ENCODE data around the gene NOS3. TPM values are rescaled to one million over a fixed set of nuclear protein-coding genes. Genes with fewer than 3 reads are reported as not detected.
"Not testable (repeated sequence)": the region's sequence is repeated elsewhere in the genome, so short reads cannot be mapped to it uniquely, and the experiment has no call there.

The NOS3 gene
- total RNA-seq, 1 donor from 2014 or later, result 15.1 TPM

- Histone ChIP-seq H3K4me3 (no peak overlapping the region), H3K27ac (no peak overlapping the region), H3K9me3 (no peaks in the 10 kb centered on the region), H3K27me3 (ENCODE audit: low read depth) (peaks cover 16% of the 10 kb centered on the region), H3K4me1 (peaks cover 17% of the 10 kb centered on the region), H3K36me3 (no peaks in the 10 kb centered on the region)
- intact Hi-C loops (cut with DNase I), result no loop called here
- no peak for DNase-seq
- no peak for TF ChIP-seq CTCF (IDR thresholded peaks at IDR 0.05)
- no peak for ATAC-seq
These were observed 32.4 kb downstream of the NOS3 start for GRCh38 chr7:151023232-151023631.

- H3K9me3 ChIP-seq, result no peaks in the 10 kb centered on the region
- no peak for TF ChIP-seq CTCF (IDR thresholded peaks at IDR 0.05)
- H3K27ac ChIP-seq, result no peak within 1 kb of the TSS
- H3K4me1 ChIP-seq, result peaks cover 16% of the 10 kb centered on the region
- no peak for DNase-seq
- ATAC-seq, result no peak
- peaks cover 3% of the 10 kb centered on the region for H3K27me3 ChIP-seq (ENCODE audit: low read depth)
- intact Hi-C loops (cut with DNase I), result no loop called here
- no peaks in the 10 kb centered on the region for H3K36me3 ChIP-seq
- no peak within 1 kb of the TSS for H3K4me3 ChIP-seq
These were observed 33.7 kb downstream of the NOS3 start, which contains the start of gene ATG9B for GRCh38 chr7:151024435-151025056. Gene ATG9B (minus strand): TSS chr7:151024494. CDS start chr7:151024423, 71 bp downstream.

GRCh38 chr7:151025924-151026671 is 35.3 kb downstream of the NOS3 start:
- Histone ChIP-seq H3K4me3 (no peak overlapping the region), H3K9me3 (no peaks in the 10 kb centered on the region), H3K4me1 (peaks cover 19% of the 10 kb centered on the region), H3K27ac (no peak overlapping the region), H3K36me3 (peaks cover 2% of the 10 kb centered on the region), H3K27me3 (ENCODE audit: low read depth) (no peaks in the 10 kb centered on the region)
- no peak for TF ChIP-seq CTCF (IDR thresholded peaks at IDR 0.05)
- no peak for ATAC-seq
- no peak for DNase-seq
- intact Hi-C loops (cut with DNase I), result no loop called here

GRCh38 chr7:151026771-151027727 is 36.2 kb downstream of the NOS3 start:
- intact Hi-C loops (cut with DNase I); H3K27me3 ChIP-seq (ENCODE audit: low read depth); H3K9me3 ChIP-seq; DNase-seq; ATAC-seq: not testable (repeated sequence)
- Histone ChIP-seq H3K36me3 (peaks cover 10% of the 10 kb centered on the region), H3K27ac (peak overlapping the region; percentile 87), H3K4me3 (peak overlapping the region; percentile 84), H3K4me1 (peaks cover 19% of the 10 kb centered on the region)

- intact Hi-C loops (cut with DNase I); DNase-seq; H3K27me3 ChIP-seq (ENCODE audit: low read depth); H3K9me3 ChIP-seq: not testable (repeated sequence)
- peaks cover 16% of the 10 kb centered on the region for H3K36me3 ChIP-seq
- H3K4me1 ChIP-seq, result peaks cover 19% of the 10 kb centered on the region
- peak in 1 of 2 donors; percentile 35 for ATAC-seq
- peak overlapping the region; percentile 87 for H3K27ac ChIP-seq
- H3K4me3 ChIP-seq, result peak overlapping the region; percentile 84
These were observed 36.9 kb downstream of the NOS3 start for GRCh38 chr7:151027728-151028130.

Measured in lower lobe of right lung (tissue), 2 donors.